Activated T-helper 2 cell treated with anti-CD3 and anti-CD28 coated beads, Interferon-gamma antibody, Interleukin-2, Interleukin-4, amounts not matched to agents 10 μg/mL and 5 μg/mL and 100 μg/mL, durations not matched to agents 14 hours and 24 hours and 36 hours (primary cell): ENCODE measurements around the gene PRAMEF17. TPM values are rescaled to one million over a fixed set of nuclear protein-coding genes. Genes with fewer than 3 reads are reported as not detected.
"Not testable (repeated sequence)": the region's sequence is repeated elsewhere in the genome, so short reads cannot be mapped to it uniquely, and the experiment has no call there.

ENCODE experiments used
- DNase-seq: peaks from one replicate; pipeline ENCODE4 v3.0.0; 2021; ENCODE audit warnings: low spot score
- H3K27ac Mint-ChIP-seq: one replicate; pipeline ENCODE4 v1.8.0; 2021; ENCODE audit warnings: mixed read lengths
- H3K27me3 Mint-ChIP-seq: one replicate; pipeline ENCODE4 v1.8.0; 2021; ENCODE audit warnings: low read depth, mixed read lengths
- H3K36me3 Mint-ChIP-seq: one replicate; pipeline ENCODE4 v1.8.0; 2021; ENCODE audit warnings: low read depth, mixed read lengths
- H3K4me1 Mint-ChIP-seq: one replicate; pipeline ENCODE4 v1.8.0; 2021; ENCODE audit warnings: low read depth, mixed read lengths
- H3K4me3 Mint-ChIP-seq: one replicate; pipeline ENCODE4 v1.8.0; 2021; ENCODE audit warnings: low read depth, mild to moderate bottlenecking, moderate library complexity, mixed read lengths
- H3K9me3 Mint-ChIP-seq: one replicate; pipeline ENCODE4 v1.8.0; 2021; ENCODE audit warnings: mixed read lengths
- intact Hi-C: fragments of 100-400 bp; cut with micrococcal nuclease; formaldehyde crosslinking; loops from one replicate; pipeline ENCODE4 v1.15.1; 2023
- total RNA-seq: library from RNA; stranded (reverse); gene quantifications from 2 replicates; pipeline ENCODE4 v1.2.3, GENCODE V29; 2022

PRAMEF17 gene
- total RNA-seq, 1 donor from 2014 or later: not detected

- H3K27ac Mint-ChIP-seq, H3K27me3 Mint-ChIP-seq, intact Hi-C loops: not testable (repeated sequence)
Observed at GRCh38 chr1:13394761-13395160, 5.3 kb downstream of the PRAMEF17 start.

DNA sequence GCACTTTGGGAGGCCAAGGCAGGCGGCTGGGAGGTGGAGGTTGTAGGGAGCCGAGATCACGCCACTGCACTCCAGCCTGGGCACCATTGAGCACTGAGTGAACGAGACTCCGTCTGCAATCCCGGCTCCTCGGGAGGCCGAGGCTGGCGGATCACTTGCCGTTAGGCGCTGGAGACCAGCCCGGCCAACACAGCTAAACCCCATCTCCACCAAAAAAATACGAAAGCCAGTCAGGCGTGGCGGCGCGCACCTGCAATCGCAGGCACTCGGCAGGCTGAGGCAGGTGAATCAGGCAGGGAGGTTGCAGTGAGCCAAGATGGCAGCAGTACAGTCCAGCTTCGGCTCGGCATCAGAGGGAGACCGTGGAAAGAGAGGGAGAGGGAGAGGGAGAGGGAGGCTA is 5.9 kb downstream of the PRAMEF17 start:
- H3K27me3 Mint-ChIP-seq, H3K9me3 Mint-ChIP-seq, H3K27ac Mint-ChIP-seq, H3K36me3 Mint-ChIP-seq, DNase-seq, intact Hi-C loops, H3K4me1 Mint-ChIP-seq, H3K4me3 Mint-ChIP-seq: not testable (repeated sequence)

More at GRCh38 chr1:13394761-13395160, 5.3 kb downstream of the PRAMEF17 start:
- H3K4me1 Mint-ChIP-seq, H3K36me3 Mint-ChIP-seq, H3K4me3 Mint-ChIP-seq, H3K9me3 Mint-ChIP-seq, DNase-seq: not testable (repeated sequence)

GRCh38 chr1:13407811-13408210 is 18.4 kb downstream of the PRAMEF17 start:
- H3K9me3 Mint-ChIP-seq: no peaks in the 10 kb centered on the region
- intact Hi-C loops: no loop called here
- peaks cover 1% of the 10 kb centered on the region for H3K27me3 Mint-ChIP-seq
- no peaks in the 10 kb centered on the region for H3K36me3 Mint-ChIP-seq
- H3K27ac Mint-ChIP-seq: no peak overlapping the region
- DNase-seq: no peak
- no peaks in the 10 kb centered on the region for H3K4me1 Mint-ChIP-seq
- H3K4me3 Mint-ChIP-seq: no peak overlapping the region

- H3K4me3 Mint-ChIP-seq, H3K9me3 Mint-ChIP-seq, H3K4me1 Mint-ChIP-seq, DNase-seq, H3K27ac Mint-ChIP-seq, H3K36me3 Mint-ChIP-seq, H3K27me3 Mint-ChIP-seq, intact Hi-C loops: not testable (repeated sequence)
Observed at GRCh38 chr1:13410150-13410549, 20.7 kb downstream of the PRAMEF17 start, which contains the start of gene PRAMEF20. TSS of gene PRAMEF20 (plus strand) at chr1:13410450. CDS start at chr1:13416355, 5,905 bp downstream.

DNA sequence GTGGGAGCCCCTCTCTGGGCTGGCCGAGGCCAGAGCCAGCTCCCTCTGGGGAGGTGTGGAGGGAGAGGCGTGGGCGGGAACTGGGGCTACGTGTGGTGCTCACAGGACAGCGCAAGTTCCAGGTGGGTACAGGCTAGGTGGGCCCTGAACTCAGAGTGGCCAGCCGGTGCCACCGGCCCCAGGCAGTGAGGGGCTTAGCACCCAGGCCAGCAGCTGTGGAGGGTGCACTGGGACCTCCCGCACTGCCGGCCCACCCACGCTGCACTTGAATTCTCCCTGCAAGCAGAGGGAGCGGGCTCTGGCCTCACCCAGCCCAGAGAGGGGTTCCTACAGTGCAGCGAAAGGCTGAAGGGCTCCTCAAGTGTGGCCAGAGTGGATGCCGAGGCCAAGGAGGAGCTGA is 41.1 kb downstream of the PRAMEF17 start:
- Mint-ChIP-seq H3K36me3 (no peaks in the 10 kb centered on the region), H3K27ac (no peak overlapping the region), H3K4me1 (no peaks in the 10 kb centered on the region), H3K27me3 (no peaks in the 10 kb centered on the region), H3K4me3 (no peak overlapping the region), H3K9me3 (no peaks in the 10 kb centered on the region)
- intact Hi-C loops: no loop called here
- no peak for DNase-seq

DNA sequence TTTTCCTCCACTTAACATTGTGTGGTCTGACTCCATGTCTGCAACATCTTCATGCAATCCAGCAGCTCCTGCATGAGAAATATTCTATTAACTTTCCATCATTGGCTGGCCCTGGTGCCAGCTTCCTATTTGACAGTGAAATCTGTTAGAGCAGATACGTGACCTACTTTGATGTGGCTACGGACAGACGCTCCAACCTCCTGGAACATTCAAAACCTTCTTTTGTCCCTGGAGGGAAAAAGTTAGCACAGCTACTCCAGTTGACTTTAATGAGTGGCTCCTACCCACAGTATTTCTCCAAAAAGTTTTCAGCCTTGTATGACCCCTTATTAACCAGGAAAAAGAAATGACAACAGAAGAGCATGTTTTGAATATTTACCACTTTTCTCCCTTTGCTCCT is 42.8 kb downstream of the PRAMEF17 start:
- no peak overlapping the region for H3K4me3 Mint-ChIP-seq
- DNase-seq: no peak
- H3K27ac Mint-ChIP-seq: no peak overlapping the region
- no peaks in the 10 kb centered on the region for H3K27me3 Mint-ChIP-seq
- no peaks in the 10 kb centered on the region for H3K9me3 Mint-ChIP-seq
- no peaks in the 10 kb centered on the region for H3K36me3 Mint-ChIP-seq
- intact Hi-C loops: no loop called here
- H3K4me1 Mint-ChIP-seq: no peaks in the 10 kb centered on the region

DNA sequence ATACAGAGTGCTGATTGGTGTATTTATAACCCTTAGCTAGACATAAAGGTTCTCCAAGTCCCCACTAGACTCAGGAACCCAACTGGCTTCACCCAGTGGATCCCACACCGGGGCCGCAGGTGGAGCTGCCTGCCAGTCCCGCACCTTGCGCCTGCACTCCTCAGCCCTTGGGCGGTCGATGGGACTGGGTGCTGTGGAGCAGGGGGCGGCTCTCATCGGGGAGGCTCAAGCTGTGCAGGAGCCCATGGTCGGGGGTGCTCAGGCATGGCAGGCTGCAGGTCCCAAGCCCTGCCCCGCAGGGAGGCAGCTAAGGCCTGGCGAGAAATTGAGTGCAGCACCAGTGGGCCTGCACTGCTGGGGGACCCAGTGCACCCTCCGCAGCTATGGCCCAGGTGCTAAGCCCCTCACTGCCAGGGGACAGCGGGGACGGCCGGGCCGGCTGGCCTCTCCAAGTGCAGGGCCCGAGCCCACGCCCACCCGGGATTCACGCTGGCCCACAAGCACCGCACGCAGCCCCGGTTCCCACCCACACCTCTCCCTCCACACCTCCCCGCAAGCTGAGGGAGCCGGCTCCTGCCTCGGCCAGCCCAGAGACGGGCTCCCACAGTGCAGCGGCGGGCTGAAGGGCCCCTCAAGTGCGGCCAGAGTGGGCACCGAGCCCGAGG is 44.4 kb downstream of the PRAMEF17 start:
- H3K9me3 Mint-ChIP-seq, DNase-seq, H3K4me1 Mint-ChIP-seq, H3K36me3 Mint-ChIP-seq, H3K27me3 Mint-ChIP-seq, intact Hi-C loops, H3K4me3 Mint-ChIP-seq, H3K27ac Mint-ChIP-seq: not testable (repeated sequence)

DNA sequence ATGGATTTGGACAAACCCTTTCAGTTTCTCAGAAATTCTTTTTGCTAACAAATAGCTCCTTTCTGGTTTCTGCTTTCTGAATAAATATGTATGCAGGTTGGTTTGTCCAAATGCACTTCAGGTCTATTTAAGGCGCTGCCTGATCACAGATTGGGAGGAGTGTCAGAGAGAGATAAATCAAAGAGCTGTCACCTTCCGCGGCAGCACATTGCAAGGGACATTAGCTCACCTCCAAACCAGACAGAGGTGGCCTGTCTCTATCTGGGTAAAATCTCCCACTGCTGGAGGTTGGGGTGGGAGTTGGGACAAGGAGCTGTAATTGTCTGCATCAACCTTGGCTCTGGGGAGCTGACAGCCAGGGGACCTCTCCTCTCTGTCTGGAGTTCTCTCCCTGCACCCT is 46.0 kb downstream of the PRAMEF17 start:
- Mint-ChIP-seq H3K4me1 (no peaks in the 10 kb centered on the region), H3K27ac (no peak overlapping the region), H3K9me3 (no peaks in the 10 kb centered on the region), H3K4me3 (no peak overlapping the region), H3K27me3 (no peaks in the 10 kb centered on the region), H3K36me3 (no peaks in the 10 kb centered on the region)
- no peak for DNase-seq
- intact Hi-C loops: no loop called here

GRCh38 chr1:13439104-13439783 is 49.8 kb downstream of the PRAMEF17 start:
- H3K9me3 Mint-ChIP-seq, H3K27me3 Mint-ChIP-seq, DNase-seq, H3K4me3 Mint-ChIP-seq, H3K27ac Mint-ChIP-seq, H3K4me1 Mint-ChIP-seq, intact Hi-C loops, H3K36me3 Mint-ChIP-seq: not testable (repeated sequence)

Other genes starting within 250 kb of the PRAMEF17 start
- gene PRAMEF26, start 233.6 kb upstream of the PRAMEF17 start, total RNA-seq: not detected in 2 replicates
- not detected in 2 replicates for gene HNRNPCL4, start 224.0 kb upstream of the PRAMEF17 start, total RNA-seq
- not detected in 2 replicates for gene PRAMEF9, start 217.8 kb upstream of the PRAMEF17 start, total RNA-seq
- not detected in 2 replicates for gene PRAMEF13, start 188.2 kb upstream of the PRAMEF17 start, total RNA-seq
- gene PRAMEF18, start 163.5 kb upstream of the PRAMEF17 start, total RNA-seq: not detected in 2 replicates
- gene PRAMEF5, start 135.4 kb upstream of the PRAMEF17 start, total RNA-seq: not detected in 2 replicates
- not detected in 2 replicates for gene PRAMEF8, start 104.5 kb upstream of the PRAMEF17 start, total RNA-seq
- gene PRAMEF33, start 86.1 kb upstream of the PRAMEF17 start, total RNA-seq: not detected in 2 replicates
- not detected in 2 replicates for gene PRAMEF15, start 74.1 kb upstream of the PRAMEF17 start, total RNA-seq
- not detected in 2 replicates for gene PRAMEF14, start 42.5 kb upstream of the PRAMEF17 start, total RNA-seq
- not detected in 2 replicates for gene PRAMEF19, start 17.7 kb upstream of the PRAMEF17 start, total RNA-seq
- gene PRAMEF20, start 20.8 kb downstream of the PRAMEF17 start, total RNA-seq: not detected in 2 replicates
- gene LRRC38, start 124.4 kb downstream of the PRAMEF17 start, total RNA-seq: not detected in 2 replicates
- gene PDPN, start 194.2 kb downstream of the PRAMEF17 start, total RNA-seq: not detected in 2 replicates